Osteoblast (primary cell): ENCODE results near the gene RPS6KA5. TPM values are rescaled to one million over a fixed set of nuclear protein-coding genes. Genes with fewer than 3 reads are reported as not detected.

Experiments used
- DNase-seq: peaks from one replicate; pipeline ENCODE4 v3.0.0; 2011; ENCODE audit warnings: low spot score, mixed read lengths; ENCODE audit not compliant: insufficient read length; ENCODE audit errors: missing footprints
- H2AFZ ChIP-seq: 2 replicates; pipeline ENCODE4 v1.6.0; 2011; ENCODE audit warnings: mild to moderate bottlenecking, low read length
- H3K27ac ChIP-seq: 2 replicates; pipeline ENCODE4 v1.5.1; 2011; ENCODE audit warnings: mild to moderate bottlenecking, low read depth, low read length, moderate library complexity
- H3K27me3 ChIP-seq: 2 replicates; pipeline ENCODE4 v1.6.0; 2012; ENCODE audit warnings: mild to moderate bottlenecking, control low read depth, inconsistent platforms, low read length, moderate library complexity; ENCODE audit not compliant: insufficient read depth
- H3K36me3 ChIP-seq: 2 replicates; pipeline ENCODE4 v1.5.1; 2011; ENCODE audit warnings: mild to moderate bottlenecking, low read length, control low read depth, moderate library complexity; ENCODE audit not compliant: insufficient read depth
- H3K4me1 ChIP-seq: 2 replicates; pipeline ENCODE4 v1.5.1; 2011; ENCODE audit warnings: mild to moderate bottlenecking, low read length, control low read depth, moderate library complexity; ENCODE audit not compliant: insufficient read depth
- H3K4me2 ChIP-seq: 2 replicates; pipeline ENCODE4 v1.6.0; 2011; ENCODE audit warnings: mild to moderate bottlenecking, low read length; ENCODE audit not compliant: insufficient read depth
- H3K4me3 ChIP-seq: fragments of 200-600 bp; sonication (generic); 3 replicates; pipeline ENCODE4 v1.5.1; 2012; ENCODE audit warnings: mild to moderate bottlenecking, low read length, inconsistent platforms; ENCODE audit not compliant: insufficient read depth
- H3K79me2 ChIP-seq: 2 replicates; pipeline ENCODE4 v1.6.0; 2012; ENCODE audit warnings: mild to moderate bottlenecking, low read length, control low read depth, inconsistent platforms; ENCODE audit not compliant: insufficient read depth
- H3K9me3 ChIP-seq: 2 replicates; pipeline ENCODE4 v1.5.1; 2011; ENCODE audit warnings: low read depth, low read length, control low read depth
- H4K20me1 ChIP-seq: 2 replicates; pipeline ENCODE4 v1.6.0; 2012; ENCODE audit warnings: mild to moderate bottlenecking, low read length, control low read depth; ENCODE audit not compliant: insufficient read depth
- CTCF ChIP-seq: IDR thresholded peaks from 2 replicates; pipeline ENCODE4 v1.5.1; 2011; ENCODE audit warnings: mild to moderate bottlenecking, low read depth, low read length, moderate library complexity; ENCODE audit errors: extremely low read depth
- total RNA-seq: library from RNA; depleted of rRNA; stranded (reverse); fragments of >200 nt; gene quantifications from 2 replicates; pipeline ENCODE4 v1.2.3, GENCODE V29; 2012

The RPS6KA5 gene
- total RNA-seq, 1 donor = 1.4 TPM

- Histone ChIP-seq H3K36me3 (no peaks in the 10 kb centered on the region), H3K27me3 (peaks cover 4% of the 10 kb centered on the region), H2AFZ (no peak overlapping the region), H3K27ac (no peak overlapping the region), H3K79me2 (no peaks in the 10 kb centered on the region), H3K4me2 (no peak overlapping the region), H3K9me3 (no peaks in the 10 kb centered on the region), H4K20me1 (no peaks in the 10 kb centered on the region), H3K4me3 (no peak overlapping the region), H3K4me1 (no peaks in the 10 kb centered on the region)
- DNase-seq = no peak
- TF ChIP-seq CTCF = no peak
Measured at GRCh38 chr14:91075553-91075952, 15.1 kb upstream of the RPS6KA5 start.

- H3K4me2 ChIP-seq = no peak overlapping the region
- no peaks in the 10 kb centered on the region for H4K20me1 ChIP-seq
- TF ChIP-seq CTCF = no peak
- no peaks in the 10 kb centered on the region for H3K36me3 ChIP-seq
- no peaks in the 10 kb centered on the region for H3K9me3 ChIP-seq
- H3K4me1 ChIP-seq = no peaks in the 10 kb centered on the region
- no peak overlapping the region for H2AFZ ChIP-seq
- no peak overlapping the region for H3K4me3 ChIP-seq
- no peaks in the 10 kb centered on the region for H3K27me3 ChIP-seq
- no peaks in the 10 kb centered on the region for H3K79me2 ChIP-seq
- no peak for DNase-seq
- H3K27ac ChIP-seq = no peak overlapping the region
Measured at GRCh38 chr14:91070572-91070971, 10.1 kb upstream of the RPS6KA5 start.

- TF ChIP-seq CTCF = no peak
- H3K4me1 ChIP-seq = no peaks in the 10 kb centered on the region
- peak overlapping the region; percentile 33 for H3K4me2 ChIP-seq
- DNase-seq = no peak
- no peaks in the 10 kb centered on the region for H3K9me3 ChIP-seq
- H3K36me3 ChIP-seq = no peaks in the 10 kb centered on the region
- no peaks in the 10 kb centered on the region for H3K27me3 ChIP-seq
- no peak overlapping the region for H3K4me3 ChIP-seq
- no peak overlapping the region for H3K27ac ChIP-seq
- H3K79me2 ChIP-seq = no peaks in the 10 kb centered on the region
- H2AFZ ChIP-seq = no peak overlapping the region
- H4K20me1 ChIP-seq = no peaks in the 10 kb centered on the region
Measured at GRCh38 chr14:91068642-91069041, 8.2 kb upstream of the RPS6KA5 start.

GRCh38 chr14:91067186-91067585, 6.7 kb upstream of the RPS6KA5 start:
- Histone ChIP-seq H3K4me2 (no peak overlapping the region), H3K4me3 (no peak overlapping the region), H3K9me3 (no peaks in the 10 kb centered on the region), H3K27ac (no peak overlapping the region), H3K36me3 (no peaks in the 10 kb centered on the region), H3K79me2 (no peaks in the 10 kb centered on the region), H3K27me3 (no peaks in the 10 kb centered on the region), H2AFZ (no peak overlapping the region), H4K20me1 (no peaks in the 10 kb centered on the region), H3K4me1 (no peaks in the 10 kb centered on the region)
- no peak for TF ChIP-seq CTCF
- no peak for DNase-seq
